HG03280 (cell line): Measurements from ENCODE around the gene H2AZ1.
"Not testable (repeated sequence)": the region's sequence is repeated elsewhere in the genome, so short reads cannot be mapped to it uniquely, and the experiment has no call there.

Experiments
- ATAC-seq: cut with Tn5 transposase; IDR thresholded peaks from one replicate; pipeline ENCODE4 v1.9.1; 2021; ENCODE audit warnings: mild to moderate bottlenecking, moderate library complexity; ENCODE audit not compliant: unreplicated experiment

Gene H2AZ1

GRCh38 chr4:99949999-99950912, at the start of gene H2AZ1:
Gene H2AZ1, minus strand, starts transcription at chr4:99950275. Its CDS starts 105 bp downstream, at chr4:99950170.
- peak; percentile 51 for ATAC-seq

GRCh38 chr4:99998062-99998867, 48.2 kb upstream of the H2AZ1 start:
- ATAC-seq, result peak; percentile 71

- no peak for ATAC-seq
Observed at GRCh38 chr4:99991741-99992140, 41.7 kb upstream of the H2AZ1 start.

GRCh38 chr4:99987681-99988080, 37.6 kb upstream of the H2AZ1 start:
- ATAC-seq, result no peak

GRCh38 chr4:99986792-99987191, 36.7 kb upstream of the H2AZ1 start:
- ATAC-seq, result no peak

GRCh38 chr4:99983289-99983943, 33.3 kb upstream of the H2AZ1 start:
- no peak for ATAC-seq

- no peak for ATAC-seq
Observed at GRCh38 chr4:99979872-99980271, 29.8 kb upstream of the H2AZ1 start.

- ATAC-seq, result no peak
Observed at GRCh38 chr4:99971453-99972111, 21.5 kb upstream of the H2AZ1 start.

- no peak for ATAC-seq
Observed at GRCh38 chr4:99968330-99968729, 18.3 kb upstream of the H2AZ1 start.

GRCh38 chr4:99966692-99967091, 16.6 kb upstream of the H2AZ1 start:
- no peak for ATAC-seq

- ATAC-seq, result no peak
Observed at GRCh38 chr4:99965674-99966350, 15.7 kb upstream of the H2AZ1 start.

GRCh38 chr4:99965173-99965572, 15.1 kb upstream of the H2AZ1 start:
- ATAC-seq, result no peak

GRCh38 chr4:99961711-99962110, 11.6 kb upstream of the H2AZ1 start:
- ATAC-seq, result no peak

GRCh38 chr4:99960648-99961047, 10.6 kb upstream of the H2AZ1 start:
- no peak for ATAC-seq

- ATAC-seq, result not testable (repeated sequence)
Observed at GRCh38 chr4:99958207-99958606, 8.1 kb upstream of the H2AZ1 start.

- no peak for ATAC-seq
Observed at GRCh38 chr4:99950913-99951254, 809 bp upstream of the H2AZ1 start.

- peak; percentile 26 for ATAC-seq
Observed at GRCh38 chr4:99949034-99949998, 759 bp downstream of the H2AZ1 start.

- ATAC-seq, result no peak
Observed at GRCh38 chr4:99947608-99948007, 2.5 kb downstream of the H2AZ1 start.

GRCh38 chr4:99947190-99947578, 2.9 kb downstream of the H2AZ1 start:
- ATAC-seq, result no peak
